ENCODE measurements around the gene PIAS1.

PIAS1 gene

GRCh38 chr15:68028137-68028887, 25.8 kb upstream of the PIAS1 start:
- Histone ChIP-seq H3K27ac (ENCODE audit: poor library complexity, severe bottlenecking) (no peak overlapping the region), H3K4me3 (ENCODE audit: severe bottlenecking) (no peak overlapping the region), H3K36me3 (ENCODE audit: low read depth) (no peaks in the 10 kb centered on the region), H3K4me1 (ENCODE audit: insufficient read depth, poor library complexity, severe bottlenecking) (no peaks in the 10 kb centered on the region), H3K9me3 (ENCODE audit: severe bottlenecking) (no peaks in the 10 kb centered on the region), H3K27me3 (ENCODE audit: insufficient read depth, poor library complexity, severe bottlenecking) (no peaks in the 10 kb centered on the region)
- no peak for TF ChIP-seq CTCF (IDR thresholded peaks at IDR 0.05; ENCODE audit: poor library complexity, severe bottlenecking)
- DNase-seq (ENCODE audit: low spot score) (no peak), ATAC-seq (ENCODE audit: low read depth) (no peak)

GRCh38 chr15:68028888-68029207, 25.3 kb upstream of the PIAS1 start:
- no peaks in the 10 kb centered on the region for H3K27me3 ChIP-seq (ENCODE audit: insufficient read depth, poor library complexity, severe bottlenecking)
- no peak for TF ChIP-seq CTCF (IDR thresholded peaks at IDR 0.05; ENCODE audit: poor library complexity, severe bottlenecking)
- no peak overlapping the region for H3K27ac ChIP-seq (ENCODE audit: poor library complexity, severe bottlenecking)
- ATAC-seq (ENCODE audit: low read depth) (no peak), DNase-seq (ENCODE audit: low spot score) (no peak)
- H3K4me1 ChIP-seq (ENCODE audit: insufficient read depth, poor library complexity, severe bottlenecking), result no peaks in the 10 kb centered on the region
- no peaks in the 10 kb centered on the region for H3K36me3 ChIP-seq (ENCODE audit: low read depth)
- no peaks in the 10 kb centered on the region for H3K9me3 ChIP-seq (ENCODE audit: severe bottlenecking)
- H3K4me3 ChIP-seq (ENCODE audit: severe bottlenecking), result no peak overlapping the region

- no peak for TF ChIP-seq CTCF (IDR thresholded peaks at IDR 0.05; ENCODE audit: poor library complexity, severe bottlenecking)
- no peaks in the 10 kb centered on the region for H3K9me3 ChIP-seq (ENCODE audit: severe bottlenecking)
- no peaks in the 10 kb centered on the region for H3K27me3 ChIP-seq (ENCODE audit: insufficient read depth, poor library complexity, severe bottlenecking)
- ATAC-seq (ENCODE audit: low read depth) (no peak), DNase-seq (ENCODE audit: low spot score) (no peak)
- no peak overlapping the region for H3K27ac ChIP-seq (ENCODE audit: poor library complexity, severe bottlenecking)
- no peaks in the 10 kb centered on the region for H3K4me1 ChIP-seq (ENCODE audit: insufficient read depth, poor library complexity, severe bottlenecking)
- H3K4me3 ChIP-seq (ENCODE audit: severe bottlenecking), result no peak overlapping the region
- no peaks in the 10 kb centered on the region for H3K36me3 ChIP-seq (ENCODE audit: low read depth)
Observed at GRCh38 chr15:68029959-68030358, 24.2 kb upstream of the PIAS1 start.

GRCh38 chr15:68031404-68031803, 22.7 kb upstream of the PIAS1 start:
- Histone ChIP-seq H3K36me3 (ENCODE audit: low read depth) (no peaks in the 10 kb centered on the region), H3K27ac (ENCODE audit: poor library complexity, severe bottlenecking) (no peak overlapping the region), H3K4me3 (ENCODE audit: severe bottlenecking) (no peak overlapping the region), H3K27me3 (ENCODE audit: insufficient read depth, poor library complexity, severe bottlenecking) (no peaks in the 10 kb centered on the region), H3K9me3 (ENCODE audit: severe bottlenecking) (no peaks in the 10 kb centered on the region), H3K4me1 (ENCODE audit: insufficient read depth, poor library complexity, severe bottlenecking) (no peaks in the 10 kb centered on the region)
- ATAC-seq (ENCODE audit: low read depth) (no peak), DNase-seq (ENCODE audit: low spot score) (no peak)
- TF ChIP-seq CTCF (IDR thresholded peaks at IDR 0.05; ENCODE audit: poor library complexity, severe bottlenecking), result no peak

- Histone ChIP-seq H3K27me3 (ENCODE audit: insufficient read depth, poor library complexity, severe bottlenecking) (no peaks in the 10 kb centered on the region), H3K27ac (ENCODE audit: poor library complexity, severe bottlenecking) (no peak overlapping the region), H3K4me1 (ENCODE audit: insufficient read depth, poor library complexity, severe bottlenecking) (no peaks in the 10 kb centered on the region), H3K4me3 (ENCODE audit: severe bottlenecking) (no peak overlapping the region), H3K9me3 (ENCODE audit: severe bottlenecking) (no peaks in the 10 kb centered on the region), H3K36me3 (ENCODE audit: low read depth) (no peaks in the 10 kb centered on the region)
- no peak for TF ChIP-seq CTCF (IDR thresholded peaks at IDR 0.05; ENCODE audit: poor library complexity, severe bottlenecking)
- no peak for ATAC-seq (ENCODE audit: low read depth)
- no peak for DNase-seq (ENCODE audit: low spot score)
Observed at GRCh38 chr15:68032672-68033071, 21.4 kb upstream of the PIAS1 start.

Data from RWPE2 (cell line).